ENCODE results near the gene NKAPL. TPM values are rescaled to one million over a fixed set of nuclear protein-coding genes. Genes with fewer than 3 reads are reported as not detected.

Gene NKAPL
- total and polyA plus RNA-seq, 2 of the 8 experiments (the other 6 are each of a cell fraction or from before 2014, with no cell fraction given): 0.08 TPM; not detected in 1

- TF ChIP-seq, protein P1, sequence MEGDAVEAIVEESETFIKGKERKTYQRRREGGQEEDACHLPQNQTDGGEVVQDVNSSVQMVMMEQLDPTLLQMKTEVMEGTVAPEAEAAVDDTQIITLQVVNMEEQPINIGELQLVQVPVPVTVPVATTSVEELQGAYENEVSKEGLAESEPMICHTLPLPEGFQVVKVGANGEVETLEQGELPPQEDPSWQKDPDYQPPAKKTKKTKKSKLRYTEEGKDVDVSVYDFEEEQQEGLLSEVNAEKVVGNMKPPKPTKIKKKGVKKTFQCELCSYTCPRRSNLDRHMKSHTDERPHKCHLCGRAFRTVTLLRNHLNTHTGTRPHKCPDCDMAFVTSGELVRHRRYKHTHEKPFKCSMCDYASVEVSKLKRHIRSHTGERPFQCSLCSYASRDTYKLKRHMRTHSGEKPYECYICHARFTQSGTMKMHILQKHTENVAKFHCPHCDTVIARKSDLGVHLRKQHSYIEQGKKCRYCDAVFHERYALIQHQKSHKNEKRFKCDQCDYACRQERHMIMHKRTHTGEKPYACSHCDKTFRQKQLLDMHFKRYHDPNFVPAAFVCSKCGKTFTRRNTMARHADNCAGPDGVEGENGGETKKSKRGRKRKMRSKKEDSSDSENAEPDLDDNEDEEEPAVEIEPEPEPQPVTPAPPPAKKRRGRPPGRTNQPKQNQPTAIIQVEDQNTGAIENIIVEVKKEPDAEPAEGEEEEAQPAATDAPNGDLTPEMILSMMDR (IDR thresholded peaks at IDR 0.05; ENCODE audit: control extremely low read depth in 1 of 3, insufficient read depth in 1 of 3, low read depth in 1 of 3, low read length in 3 of 3): 0 out of 4 replicates have a peak, but pooled peaks of 1 of the 3 experiments have one; percentile 0
- TF ChIP-seq CBX8 (IDR thresholded peaks at IDR 0.05; ENCODE audit: borderline replicate concordance, low read depth, low read length) (no peak), SRF (IDR thresholded peaks at IDR 0.05; ENCODE audit: low read depth, low read length) (no peak), EGR1 (IDR thresholded peaks at IDR 0.05; ENCODE audit: borderline replicate concordance, low read depth, low read length) (peak; percentile 63; the same call in 1 of the 2 replicates), ZNF274 (IDR thresholded peaks at IDR 0.05; ENCODE audit: borderline replicate concordance, extremely low read depth, low read length) (no peak), TAF7 (optimal IDR thresholded peaks at IDR 0.05; ENCODE audit: borderline replicate concordance, low read depth, low read length) (peak; percentile 29), TAF1 (IDR thresholded peaks at IDR 0.05; ENCODE audit: low read depth, low read length) (peak; percentile 95), CREB1 (IDR thresholded peaks at IDR 0.05) (peak; percentile 68; the same call in 1 of the 2 replicates), GABPA (IDR thresholded peaks at IDR 0.05; ENCODE audit: borderline replicate concordance, insufficient read depth, low read length) (no peak), ASH2L (IDR thresholded peaks at IDR 0.05; ENCODE audit: low read length) (peak; percentile 97), ATF2 (IDR thresholded peaks at IDR 0.05; ENCODE audit: low read length) (peak; percentile 80; the same call in 1 of the 2 replicates), CHD1 (IDR thresholded peaks at IDR 0.05; ENCODE audit: low read depth, low read length) (0 out of 2 replicates have a peak, but pooled peaks have one; percentile 45), BRCA1 (IDR thresholded peaks at IDR 0.05; ENCODE audit: low read depth, low read length) (no peak), YY1 (IDR thresholded peaks at IDR 0.05; ENCODE audit: low read depth, low read length) (0 out of 2 replicates have a peak, but pooled peaks have one; percentile 66), NANOG (IDR thresholded peaks at IDR 0.05; ENCODE audit: insufficient read depth, low read depth, low read length, poor library complexity, severe bottlenecking) (no peak)
- TF ChIP-seq, protein P2, sequence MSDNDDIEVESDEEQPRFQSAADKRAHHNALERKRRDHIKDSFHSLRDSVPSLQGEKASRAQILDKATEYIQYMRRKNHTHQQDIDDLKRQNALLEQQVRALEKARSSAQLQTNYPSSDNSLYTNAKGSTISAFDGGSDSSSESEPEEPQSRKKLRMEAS (IDR thresholded peaks at IDR 0.05): peak; percentile 48; the same call in 1 of the 2 replicates
Observed at GRCh38 chr6:28266962-28267694, 8.0 kb downstream of the NKAPL start, which contains the start of gene ZSCAN26 (continued).

Data from H1 (cell line).